SU-DHL-6 (cell line): ENCODE data around the gene FKBP11.
A peak's percentile ranks its signal among the peaks of the same experiment; 100 is the strongest.
"Not testable (repeated sequence)": the region's sequence is repeated elsewhere in the genome, so short reads cannot be mapped to it uniquely, and the experiment has no call there.

ENCODE experiments used
- H2AFZ ChIP-seq: fragments of 200-600 bp; sonication (generic); 2 replicates; pipeline ENCODE4 v1.6.1; 2014; ENCODE audit warnings: low read depth, mild to moderate bottlenecking, moderate library complexity, mixed read lengths, antibody characterized with exemption, low read length; ENCODE audit not compliant: severe bottlenecking
- H3F3A ChIP-seq: fragments of 200-600 bp; shearing (Covaris generic); 2 replicates; pipeline ENCODE4 v1.6.0; 2016; ENCODE audit warnings: antibody characterized with exemption, mild to moderate bottlenecking; ENCODE audit not compliant: insufficient read depth
- H3K27ac ChIP-seq: fragments of 200-600 bp; sonication (generic); 2 replicates; pipeline ENCODE4 v1.5.1; 2016; ENCODE audit warnings: low read depth, mild to moderate bottlenecking, low read length, moderate library complexity, mixed read lengths
- H3K27me3 ChIP-seq: fragments of 200-600 bp; sonication (generic), shearing (Covaris generic); 2 replicates; pipeline ENCODE4 v1.6.0; 2014; ENCODE audit warnings: mild to moderate bottlenecking, low read length
- H3K36me3 ChIP-seq: fragments of 200-600 bp; sonication (generic); 2 replicates; pipeline ENCODE4 v1.6.1; 2014; ENCODE audit warnings: mild to moderate bottlenecking, low read length, mixed read lengths
- H3K4me2 ChIP-seq: fragments of 300-600, 200-600 bp; shearing (Covaris generic), sonication (generic); 2 replicates; pipeline ENCODE4 v1.6.0; 2014; ENCODE audit warnings: low read length, low read depth, mild to moderate bottlenecking; ENCODE audit not compliant: poor library complexity, severe bottlenecking
- H3K4me3 ChIP-seq: fragments of 200-600 bp; sonication (generic); 2 replicates; pipeline ENCODE4 v1.5.1; 2014; ENCODE audit warnings: antibody characterized with exemption, low read length, mild to moderate bottlenecking, mixed read lengths; ENCODE audit not compliant: insufficient read depth, poor library complexity, severe bottlenecking
- H3K79me2 ChIP-seq: fragments of 200-600 bp; sonication (generic); 2 replicates; pipeline ENCODE4 v1.6.1; 2014; ENCODE audit warnings: mild to moderate bottlenecking, low read length, moderate library complexity; ENCODE audit not compliant: insufficient read depth
- H3K9ac ChIP-seq: fragments of 200-600 bp; sonication (generic); 2 replicates; pipeline ENCODE4 v1.7.0; 2014; ENCODE audit warnings: mild to moderate bottlenecking, low read length
- H3K9me2 ChIP-seq: fragments of 200-600 bp; sonication (generic); replicated peaks from 2 replicates; pipeline ENCODE4 v1.6.1; 2014; ENCODE audit warnings: low read length; ENCODE audit not compliant: insufficient read depth
- H3K9me3 ChIP-seq: fragments of 200-600 bp; sonication (generic); 2 replicates; pipeline ENCODE4 v1.6.1; 2014; ENCODE audit warnings: low read length, mixed read lengths; ENCODE audit not compliant: insufficient read depth
- H4K20me1 ChIP-seq: fragments of 200-600 bp; sonication (generic); 2 replicates; pipeline ENCODE4 v1.6.1; 2014; ENCODE audit warnings: low read depth, mild to moderate bottlenecking, antibody characterized with exemption, low read length, moderate library complexity, mixed read lengths
- CTCF ChIP-seq: fragments of 200-600 bp; sonication (generic); IDR thresholded peaks from one replicate; pipeline ENCODE4 v1.5.1; 2017; ENCODE audit warnings: antibody characterized with exemption, mild to moderate bottlenecking, low read length, moderate library complexity; ENCODE audit not compliant: insufficient read depth, poor library complexity, severe bottlenecking
- EZH2phosphoT487 ChIP-seq: fragments of 200-600 bp; sonication (generic), shearing (Covaris generic); conservative IDR thresholded peaks from 2 replicates; pipeline ENCODE4 v1.6.1; 2018; ENCODE audit warnings: mild to moderate bottlenecking, antibody characterized with exemption, low read length, moderate library complexity, mixed read lengths

The FKBP11 gene

GRCh38 chr12:48924617-48925303 lies 532 bp downstream of the FKBP11 start:
- H3K27ac ChIP-seq, result peak overlapping the region; percentile 58
- H3K36me3 ChIP-seq, result 0 out of 2 replicates have a peak, but pooled peaks cover 1% of the 10 kb centered on the region
- peak overlapping the region; percentile 97 for H3K4me3 ChIP-seq
- H3F3A ChIP-seq, result peaks cover 6% of the 10 kb centered on the region; the same call in 1 of the 2 replicates
- TF ChIP-seq EZH2phosphoT487, result no peak
- peak; percentile 77 for TF ChIP-seq CTCF
- peak overlapping the region; percentile 94 for H3K9ac ChIP-seq
- H2AFZ ChIP-seq, result peak overlapping the region; percentile 72
- H3K9me2 ChIP-seq, result no peaks in the 10 kb centered on the region
- H3K4me2 ChIP-seq, result peak overlapping the region; percentile 84
- H4K20me1 ChIP-seq, result no peaks in the 10 kb centered on the region
- H3K9me3 ChIP-seq, result no peaks in the 10 kb centered on the region
- H3K27me3 ChIP-seq, result no peaks in the 10 kb centered on the region
- 0 out of 2 replicates have a peak, but pooled peaks cover 3% of the 10 kb centered on the region for H3K79me2 ChIP-seq

GRCh38 chr12:48923117-48923516 lies 2.2 kb downstream of the FKBP11 start:
- H3K9me3 ChIP-seq, result no peaks in the 10 kb centered on the region
- H3K9ac ChIP-seq, result no peak overlapping the region
- no peak overlapping the region for H2AFZ ChIP-seq
- H3K79me2 ChIP-seq, result 0 out of 2 replicates have a peak, but pooled peaks cover 3% of the 10 kb centered on the region
- H3K4me3 ChIP-seq, result no peak overlapping the region
- no peak overlapping the region for H3K27ac ChIP-seq
- no peaks in the 10 kb centered on the region for H4K20me1 ChIP-seq
- TF ChIP-seq CTCF, result no peak
- TF ChIP-seq EZH2phosphoT487, result no peak
- H3K9me2 ChIP-seq, result no peaks in the 10 kb centered on the region
- no peak overlapping the region for H3K4me2 ChIP-seq
- no peaks in the 10 kb centered on the region for H3K36me3 ChIP-seq
- no peaks in the 10 kb centered on the region for H3K27me3 ChIP-seq
- peaks cover 6% of the 10 kb centered on the region; the same call in 1 of the 2 replicates for H3F3A ChIP-seq

GRCh38 chr12:48917857-48918537 lies 7.3 kb downstream of the FKBP11 start:
- no peaks in the 10 kb centered on the region for H3K79me2 ChIP-seq
- no peak overlapping the region for H3K9ac ChIP-seq
- no peak overlapping the region for H3K27ac ChIP-seq
- H3K36me3 ChIP-seq, result no peaks in the 10 kb centered on the region
- TF ChIP-seq EZH2phosphoT487, result no peak
- no peak overlapping the region for H3K4me3 ChIP-seq
- no peaks in the 10 kb centered on the region for H3F3A ChIP-seq
- H4K20me1 ChIP-seq, result no peaks in the 10 kb centered on the region
- no peaks in the 10 kb centered on the region for H3K27me3 ChIP-seq
- no peak overlapping the region for H3K4me2 ChIP-seq
- H2AFZ ChIP-seq, result no peak overlapping the region
- H3K9me2 ChIP-seq, result no peaks in the 10 kb centered on the region
- H3K9me3 ChIP-seq, result no peaks in the 10 kb centered on the region

GRCh38 chr12:48910196-48910595 lies 15.1 kb downstream of the FKBP11 start:
- Histone ChIP-seq H4K20me1 (no peaks in the 10 kb centered on the region), H3F3A (no peaks in the 10 kb centered on the region), H3K9me3 (no peaks in the 10 kb centered on the region), H3K9ac (no peak overlapping the region), H3K4me3 (no peak overlapping the region), H3K9me2 (no peaks in the 10 kb centered on the region), H3K4me2 (no peak overlapping the region), H3K27me3 (no peaks in the 10 kb centered on the region), H3K36me3 (no peaks in the 10 kb centered on the region), H3K27ac (no peak overlapping the region), H3K79me2 (no peaks in the 10 kb centered on the region), H2AFZ (no peak overlapping the region)
- no peak for TF ChIP-seq CTCF
- no peak for TF ChIP-seq EZH2phosphoT487

GRCh38 chr12:48909698-48910097 lies 15.6 kb downstream of the FKBP11 start:
- H3K9me2 ChIP-seq, H2AFZ ChIP-seq, H3K9ac ChIP-seq, H4K20me1 ChIP-seq, H3K4me2 ChIP-seq, H3K36me3 ChIP-seq, H3K9me3 ChIP-seq, H3K27me3 ChIP-seq, H3K4me3 ChIP-seq, H3F3A ChIP-seq, H3K27ac ChIP-seq, H3K79me2 ChIP-seq: not testable (repeated sequence)
